ENCODE data around the gene PLEKHG2. TPM values are rescaled to one million over a fixed set of nuclear protein-coding genes. Genes with fewer than 3 reads are reported as not detected.

Gene PLEKHG2
- total and polyA plus RNA-seq, 9 of the 15 experiments (the other 6 are each of a cell fraction or from before 2014, with no cell fraction given) = 0.98 to 45.7 (median 9.8) TPM

- TF ChIP-seq JUN (IDR thresholded peaks at IDR 0.05; ENCODE audit: borderline replicate concordance, low read depth, low read length) (0 out of 2 replicates have a peak, but pooled peaks have one; percentile 32), JUN (CRISPR knock-in tag; IDR thresholded peaks at IDR 0.05; ENCODE audit: borderline replicate concordance) (no peak), ETS1 (conservative IDR thresholded peaks at IDR 0.05; ENCODE audit: control insufficient read depth, low read depth, low read length) (peak; percentile 73; the same call in 1 of the 2 replicates), RFX7 (CRISPR knock-in tag; IDR thresholded peaks at IDR 0.05) (no peak), RBM14 (IDR thresholded peaks at IDR 0.05; ENCODE audit: borderline replicate concordance, insufficient read depth, low read depth, low read length) (no peak), NR3C1 (CRISPR knock-in tag; IDR thresholded peaks at IDR 0.05) (no peak), TEAD2 (tag; IDR thresholded peaks at IDR 0.05) (no peak), ZNF445 (CRISPR knock-in tag; IDR thresholded peaks at IDR 0.05; ENCODE audit: low read depth) (no peak), ELF1 (tag; IDR thresholded peaks at IDR 0.05) (peak; percentile 88), E4F1 (CRISPR knock-in tag; IDR thresholded peaks at IDR 0.05; ENCODE audit: borderline replicate concordance) (peak; percentile 97), SAP30 (IDR thresholded peaks at IDR 0.05; ENCODE audit: borderline replicate concordance, insufficient read depth, low read depth, low read length, poor library complexity, severe bottlenecking) (peak; percentile 90)
- TF ChIP-seq, protein P1, sequence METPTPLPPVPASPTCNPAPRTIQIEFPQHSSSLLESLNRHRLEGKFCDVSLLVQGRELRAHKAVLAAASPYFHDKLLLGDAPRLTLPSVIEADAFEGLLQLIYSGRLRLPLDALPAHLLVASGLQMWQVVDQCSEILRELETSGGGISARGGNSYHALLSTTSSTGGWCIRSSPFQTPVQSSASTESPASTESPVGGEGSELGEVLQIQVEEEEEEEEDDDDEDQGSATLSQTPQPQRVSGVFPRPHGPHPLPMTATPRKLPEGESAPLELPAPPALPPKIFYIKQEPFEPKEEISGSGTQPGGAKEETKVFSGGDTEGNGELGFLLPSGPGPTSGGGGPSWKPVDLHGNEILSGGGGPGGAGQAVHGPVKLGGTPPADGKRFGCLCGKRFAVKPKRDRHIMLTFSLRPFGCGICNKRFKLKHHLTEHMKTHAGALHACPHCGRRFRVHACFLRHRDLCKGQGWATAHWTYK (CRISPR knock-in tag; IDR thresholded peaks at IDR 0.05) = no peak
- TF ChIP-seq, protein P2, sequence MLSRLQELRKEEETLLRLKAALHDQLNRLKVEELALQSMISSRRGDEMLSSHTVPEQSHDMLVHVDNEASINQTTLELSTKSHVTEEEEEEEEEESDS (CRISPR knock-in tag; IDR thresholded peaks at IDR 0.05) = no peak
- TF ChIP-seq, protein P3, sequence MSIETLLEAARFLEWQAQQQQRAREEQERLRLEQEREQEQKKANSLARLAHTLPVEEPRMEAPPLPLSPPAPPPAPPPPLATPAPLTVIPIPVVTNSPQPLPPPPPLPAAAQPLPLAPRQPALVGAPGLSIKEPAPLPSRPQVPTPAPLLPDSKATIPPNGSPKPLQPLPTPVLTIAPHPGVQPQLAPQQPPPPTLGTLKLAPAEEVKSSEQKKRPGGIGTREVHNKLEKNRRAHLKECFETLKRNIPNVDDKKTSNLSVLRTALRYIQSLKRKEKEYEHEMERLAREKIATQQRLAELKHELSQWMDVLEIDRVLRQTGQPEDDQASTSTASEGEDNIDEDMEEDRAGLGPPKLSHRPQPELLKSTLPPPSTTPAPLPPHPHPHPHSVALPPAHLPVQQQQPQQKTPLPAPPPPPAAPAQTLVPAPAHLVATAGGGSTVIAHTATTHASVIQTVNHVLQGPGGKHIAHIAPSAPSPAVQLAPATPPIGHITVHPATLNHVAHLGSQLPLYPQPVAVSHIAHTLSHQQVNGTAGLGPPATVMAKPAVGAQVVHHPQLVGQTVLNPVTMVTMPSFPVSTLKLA (conservative IDR thresholded peaks at IDR 0.05) = peak; percentile 86 to 91
- TF ChIP-seq, protein P4, sequence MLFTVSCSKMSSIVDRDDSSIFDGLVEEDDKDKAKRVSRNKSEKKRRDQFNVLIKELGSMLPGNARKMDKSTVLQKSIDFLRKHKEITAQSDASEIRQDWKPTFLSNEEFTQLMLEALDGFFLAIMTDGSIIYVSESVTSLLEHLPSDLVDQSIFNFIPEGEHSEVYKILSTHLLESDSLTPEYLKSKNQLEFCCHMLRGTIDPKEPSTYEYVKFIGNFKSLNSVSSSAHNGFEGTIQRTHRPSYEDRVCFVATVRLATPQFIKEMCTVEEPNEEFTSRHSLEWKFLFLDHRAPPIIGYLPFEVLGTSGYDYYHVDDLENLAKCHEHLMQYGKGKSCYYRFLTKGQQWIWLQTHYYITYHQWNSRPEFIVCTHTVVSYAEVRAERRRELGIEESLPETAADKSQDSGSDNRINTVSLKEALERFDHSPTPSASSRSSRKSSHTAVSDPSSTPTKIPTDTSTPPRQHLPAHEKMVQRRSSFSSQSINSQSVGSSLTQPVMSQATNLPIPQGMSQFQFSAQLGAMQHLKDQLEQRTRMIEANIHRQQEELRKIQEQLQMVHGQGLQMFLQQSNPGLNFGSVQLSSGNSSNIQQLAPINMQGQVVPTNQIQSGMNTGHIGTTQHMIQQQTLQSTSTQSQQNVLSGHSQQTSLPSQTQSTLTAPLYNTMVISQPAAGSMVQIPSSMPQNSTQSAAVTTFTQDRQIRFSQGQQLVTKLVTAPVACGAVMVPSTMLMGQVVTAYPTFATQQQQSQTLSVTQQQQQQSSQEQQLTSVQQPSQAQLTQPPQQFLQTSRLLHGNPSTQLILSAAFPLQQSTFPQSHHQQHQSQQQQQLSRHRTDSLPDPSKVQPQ (CRISPR knock-in tag; IDR thresholded peaks at IDR 0.05; ENCODE audit: borderline replicate concordance) = no peak
These were observed 23.3 kb downstream of the PLEKHG2 start, which contains the start of gene RPS16 (continued) for GRCh38 chr19:39435499-39436349.
